ENCODE results near the gene PRDM16. TPM values are rescaled to one million over a fixed set of nuclear protein-coding genes. Genes with fewer than 3 reads are reported as not detected.

PRDM16 gene
- total RNA-seq, 1 experiment from 2014 or later, result not detected

DNA sequence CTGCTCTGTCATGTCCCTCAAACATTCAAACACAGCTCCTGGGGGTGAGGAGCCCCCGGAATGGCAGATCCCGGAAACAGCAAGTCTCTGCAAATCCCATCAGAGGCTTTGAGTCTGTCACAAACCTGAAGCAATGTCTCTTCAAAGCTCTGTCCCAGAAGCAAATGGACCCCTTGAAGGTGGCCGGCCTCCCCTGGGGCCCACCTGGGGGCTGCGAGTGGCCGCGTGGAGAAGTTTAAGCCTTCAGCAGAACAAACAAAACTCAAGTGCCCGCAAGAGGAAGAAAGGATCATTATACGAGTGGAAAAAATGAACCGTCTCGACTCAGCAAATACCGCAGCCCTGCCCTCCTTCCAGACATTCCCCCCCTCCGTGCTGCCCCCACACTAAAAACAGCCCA, 53.3 kb downstream of the PRDM16 start:
- no peak for DNase-seq (ENCODE audit: low read depth)

- DNase-seq (ENCODE audit: low read depth), result no peak
Observed at GRCh38 chr1:3124246-3124645, 55.2 kb downstream of the PRDM16 start.

- no peak for DNase-seq (ENCODE audit: low read depth)
Observed at GRCh38 chr1:3125078-3125477, 56.1 kb downstream of the PRDM16 start.

- no peak for DNase-seq (ENCODE audit: low read depth)
Observed at GRCh38 chr1:3125546-3126368, 56.8 kb downstream of the PRDM16 start.

GRCh38 chr1:3126756-3127678, 58.0 kb downstream of the PRDM16 start:
- no peak for DNase-seq (ENCODE audit: low read depth)

- no peak for DNase-seq (ENCODE audit: low read depth)
Observed at GRCh38 chr1:3127738-3128137, 58.7 kb downstream of the PRDM16 start.

GRCh38 chr1:3128431-3129132, 59.6 kb downstream of the PRDM16 start:
- no peak for DNase-seq (ENCODE audit: low read depth)

DNA sequence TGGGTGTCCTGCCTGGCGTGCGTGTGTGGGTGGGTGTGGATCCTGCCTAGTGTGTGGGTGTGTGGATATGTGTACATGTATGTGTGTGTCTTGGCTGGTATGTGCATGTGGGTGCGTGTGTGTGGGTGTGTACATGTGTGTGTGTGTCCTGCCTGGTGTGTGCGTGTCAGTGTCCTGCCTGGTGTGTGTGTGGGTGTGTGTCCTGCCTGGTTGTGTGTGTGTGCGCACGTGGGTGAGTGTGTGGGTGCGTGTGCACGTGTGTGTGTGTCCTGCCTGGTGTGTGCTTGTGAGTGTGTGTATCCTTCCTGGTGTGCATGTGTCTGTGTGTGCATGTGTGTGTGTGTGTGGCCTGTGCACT, 60.1 kb downstream of the PRDM16 start:
- no peak for DNase-seq (ENCODE audit: low read depth)

DNA sequence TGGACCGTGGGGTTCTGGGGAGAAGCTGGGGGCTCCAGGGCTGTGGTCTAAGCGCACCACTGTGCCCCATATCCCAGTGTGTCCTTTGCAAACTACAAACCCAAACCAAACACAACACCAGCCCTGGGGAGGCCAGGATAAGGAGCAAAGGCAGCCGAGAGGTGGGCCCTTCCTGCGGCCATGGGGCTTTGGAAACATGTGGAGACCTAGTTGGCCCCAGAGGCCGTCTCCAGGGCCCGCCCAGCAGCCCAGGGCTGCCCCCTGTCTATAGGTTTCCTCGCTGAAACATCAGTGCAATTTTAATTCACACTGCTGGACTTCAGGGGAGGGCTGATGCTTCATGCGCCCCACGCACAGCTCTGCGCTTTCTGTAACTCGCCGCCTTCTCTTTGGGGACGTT, 61.3 kb downstream of the PRDM16 start:
- no peak for DNase-seq (ENCODE audit: low read depth)

- DNase-seq (ENCODE audit: low read depth), result no peak
Observed at GRCh38 chr1:3132660-3133059, 63.7 kb downstream of the PRDM16 start.

- DNase-seq (ENCODE audit: low read depth), result no peak
Observed at GRCh38 chr1:3133686-3134085, 64.7 kb downstream of the PRDM16 start.

- no peak for DNase-seq (ENCODE audit: low read depth)
Observed at GRCh38 chr1:3134381-3135072, 65.5 kb downstream of the PRDM16 start.

GRCh38 chr1:3135073-3135702, 66.2 kb downstream of the PRDM16 start:
- DNase-seq (ENCODE audit: low read depth), result no peak

GRCh38 chr1:3135744-3136455, 66.9 kb downstream of the PRDM16 start:
- no peak for DNase-seq (ENCODE audit: low read depth)

- no peak for DNase-seq (ENCODE audit: low read depth)
Observed at GRCh38 chr1:3136532-3136931, 67.5 kb downstream of the PRDM16 start.

DNA sequence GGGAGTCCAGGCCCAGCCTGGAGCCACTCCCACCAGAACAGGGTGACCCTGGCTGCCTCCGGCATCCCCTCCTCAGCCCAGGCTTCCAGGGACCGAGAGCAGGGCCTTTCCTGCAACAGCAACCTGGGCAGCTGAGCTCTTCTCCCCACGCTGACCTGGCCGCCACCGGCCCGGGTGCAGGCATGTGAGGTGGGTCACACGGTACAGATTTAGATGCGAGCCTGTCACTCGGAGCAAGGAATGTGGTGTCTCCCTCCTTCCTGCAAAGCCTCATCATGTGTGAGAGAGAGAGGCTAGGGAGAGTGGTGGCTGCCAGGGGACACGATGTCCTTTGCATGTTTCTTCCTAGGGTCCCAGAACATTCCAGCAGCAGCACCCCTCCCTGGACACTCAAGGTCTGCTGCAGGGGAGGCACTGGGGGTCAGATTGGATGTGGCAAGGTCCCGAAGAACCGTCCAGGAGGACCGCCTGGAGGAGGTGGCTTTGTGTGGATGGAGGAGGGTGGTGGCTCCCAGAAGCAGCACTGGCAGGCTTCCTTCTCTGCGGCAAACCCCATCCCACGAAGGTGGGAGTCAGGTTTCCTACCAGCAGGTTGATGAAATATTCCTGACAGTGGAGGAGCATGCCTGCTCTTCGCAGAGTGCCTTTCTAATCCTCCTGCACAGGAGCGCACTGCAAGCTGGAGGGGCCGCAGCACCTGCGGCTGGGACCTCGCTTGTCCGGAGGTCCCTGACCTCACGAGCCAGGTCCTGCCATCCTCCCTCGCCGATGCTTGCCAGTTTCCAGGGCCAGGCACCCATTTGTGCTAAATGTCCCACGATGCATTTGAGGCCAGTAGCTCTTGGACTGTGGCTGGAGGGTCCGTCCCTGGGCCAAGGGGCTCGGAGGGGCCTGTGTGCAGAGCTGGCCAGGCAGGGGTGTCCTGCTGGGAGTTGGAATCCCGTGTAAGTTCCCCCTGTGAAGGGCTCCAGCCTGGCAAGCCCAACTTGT, 68.4 kb downstream of the PRDM16 start:
- DNase-seq (ENCODE audit: low read depth), result no peak

- no peak for DNase-seq (ENCODE audit: low read depth)
Observed at GRCh38 chr1:3138623-3139151, 69.7 kb downstream of the PRDM16 start.

GRCh38 chr1:3139451-3139852, 70.4 kb downstream of the PRDM16 start:
- no peak for DNase-seq (ENCODE audit: low read depth)

DNA sequence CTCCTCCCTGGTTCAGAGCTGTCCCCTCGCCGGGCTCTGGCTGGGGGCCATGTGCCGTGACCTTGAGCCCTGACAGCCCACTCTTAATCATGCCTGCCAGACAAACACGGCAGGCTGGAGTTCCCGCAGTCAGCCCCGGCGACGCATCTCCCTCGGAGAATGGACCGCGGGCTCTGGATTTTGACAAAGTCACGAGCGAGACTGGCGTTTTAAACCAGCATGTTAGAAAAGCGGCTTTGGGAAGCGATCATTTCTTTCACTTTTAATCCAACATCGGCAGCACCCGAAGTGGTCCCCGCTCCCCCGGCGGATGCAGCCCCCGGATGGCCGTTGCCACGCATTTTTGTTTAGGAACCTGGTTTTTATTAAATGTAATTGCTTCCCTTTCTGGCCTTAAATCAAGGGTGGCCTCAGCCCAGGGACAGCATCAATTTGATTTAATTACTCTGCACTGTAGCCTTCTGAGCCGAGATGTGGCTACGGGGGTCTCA, 70.9 kb downstream of the PRDM16 start:
- DNase-seq (ENCODE audit: low read depth), result no peak
